ENCODE measurements around the gene SULT4A1. TPM values are rescaled to one million over a fixed set of nuclear protein-coding genes. Genes with fewer than 3 reads are reported as not detected.

Gene SULT4A1
- polyA plus RNA-seq, 1 donor: 3.5 TPM

GRCh38 chr22:43827003-43827735 lies 35.1 kb downstream of the SULT4A1 start:
- DNase-seq: no peak

GRCh38 chr22:43826142-43827002 lies 35.9 kb downstream of the SULT4A1 start:
- peak; percentile 30 for DNase-seq

GRCh38 chr22:43825651-43826050 lies 36.7 kb downstream of the SULT4A1 start:
- no peak for DNase-seq

GRCh38 chr22:43824724-43825420 lies 37.4 kb downstream of the SULT4A1 start:
- DNase-seq: no peak

GRCh38 chr22:43823911-43824665 lies 38.2 kb downstream of the SULT4A1 start:
- DNase-seq: no peak

GRCh38 chr22:43823353-43823908 lies 38.9 kb downstream of the SULT4A1 start:
- DNase-seq: no peak

GRCh38 chr22:43821606-43822425 lies 40.5 kb downstream of the SULT4A1 start:
- DNase-seq: no peak

- DNase-seq: no peak
Measured at GRCh38 chr22:43820651-43821305, 41.5 kb downstream of the SULT4A1 start.

GRCh38 chr22:43819931-43820640 lies 42.2 kb downstream of the SULT4A1 start:
- DNase-seq: no peak

GRCh38 chr22:43819421-43819921 lies 42.8 kb downstream of the SULT4A1 start:
- no peak for DNase-seq

GRCh38 chr22:43818981-43819380 lies 43.3 kb downstream of the SULT4A1 start:
- DNase-seq: no peak

GRCh38 chr22:43817402-43817801 lies 44.9 kb downstream of the SULT4A1 start:
- no peak for DNase-seq

- no peak for DNase-seq
Measured at GRCh38 chr22:43814264-43814663, 48.0 kb downstream of the SULT4A1 start.

- no peak for DNase-seq
Measured at GRCh38 chr22:43812890-43813289, 49.4 kb downstream of the SULT4A1 start.

GRCh38 chr22:43812149-43812842 lies 50.0 kb downstream of the SULT4A1 start, which contains the start of gene EFCAB6:
Gene EFCAB6 (minus strand): TSS chr22:43812305. CDS start chr22:43782318, 29,987 bp downstream.
- DNase-seq: peak; percentile 95

GRCh38 chr22:43811777-43812148 lies 50.5 kb downstream of the SULT4A1 start:
- DNase-seq: no peak

- DNase-seq: no peak
Measured at GRCh38 chr22:43802897-43803495, 59.3 kb downstream of the SULT4A1 start.

- DNase-seq: no peak
Measured at GRCh38 chr22:43800970-43801369, 61.3 kb downstream of the SULT4A1 start.

GRCh38 chr22:43798492-43798891 lies 63.8 kb downstream of the SULT4A1 start:
- no peak for DNase-seq
